ENCODE data around the gene PFKP. TPM values are rescaled to one million over a fixed set of nuclear protein-coding genes. Genes with fewer than 3 reads are reported as not detected.

The PFKP gene
- total RNA-seq, 1 donor from 2014 or later: 196 TPM

DNA sequence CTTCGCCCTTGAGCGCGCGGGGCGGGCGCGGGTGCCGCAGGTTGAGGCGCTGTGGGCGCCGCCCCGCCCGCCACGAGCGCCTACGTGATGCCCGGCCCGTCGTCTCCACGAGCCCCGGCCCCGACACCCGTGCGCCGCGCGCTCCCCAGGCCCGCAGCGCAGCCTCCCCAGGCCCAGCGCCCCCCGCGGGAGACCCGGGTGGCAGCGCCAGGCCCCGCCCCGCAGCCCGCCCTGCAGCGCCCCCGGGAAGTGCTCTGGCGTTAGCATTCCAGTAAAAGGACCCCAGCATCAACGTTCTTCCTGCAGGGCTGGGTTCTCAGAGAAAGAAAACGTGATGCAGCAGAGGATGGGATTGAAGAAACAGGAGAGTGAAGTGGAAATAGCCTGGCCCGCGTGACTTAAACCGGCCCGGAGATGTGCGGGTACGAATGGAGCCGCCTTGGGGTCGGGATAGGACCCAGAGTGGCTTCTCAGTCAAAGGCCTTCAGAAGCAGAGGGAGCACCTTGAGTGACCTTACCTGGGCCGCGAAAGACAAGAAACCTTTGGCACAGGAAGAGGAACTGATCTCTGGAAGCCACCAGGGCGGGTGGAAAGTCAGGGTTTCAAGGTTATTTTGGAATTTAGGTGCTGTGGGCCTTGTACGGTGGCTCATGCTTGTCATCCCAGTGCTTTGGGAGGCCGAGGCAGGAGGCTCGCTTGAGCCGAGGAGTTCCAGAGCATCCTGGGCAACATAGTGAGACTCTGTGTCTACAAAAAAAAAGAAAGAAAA, 1.8 kb downstream of the PFKP start:
- no peak for FAIRE-seq
- TF ChIP-seq, protein P1, sequence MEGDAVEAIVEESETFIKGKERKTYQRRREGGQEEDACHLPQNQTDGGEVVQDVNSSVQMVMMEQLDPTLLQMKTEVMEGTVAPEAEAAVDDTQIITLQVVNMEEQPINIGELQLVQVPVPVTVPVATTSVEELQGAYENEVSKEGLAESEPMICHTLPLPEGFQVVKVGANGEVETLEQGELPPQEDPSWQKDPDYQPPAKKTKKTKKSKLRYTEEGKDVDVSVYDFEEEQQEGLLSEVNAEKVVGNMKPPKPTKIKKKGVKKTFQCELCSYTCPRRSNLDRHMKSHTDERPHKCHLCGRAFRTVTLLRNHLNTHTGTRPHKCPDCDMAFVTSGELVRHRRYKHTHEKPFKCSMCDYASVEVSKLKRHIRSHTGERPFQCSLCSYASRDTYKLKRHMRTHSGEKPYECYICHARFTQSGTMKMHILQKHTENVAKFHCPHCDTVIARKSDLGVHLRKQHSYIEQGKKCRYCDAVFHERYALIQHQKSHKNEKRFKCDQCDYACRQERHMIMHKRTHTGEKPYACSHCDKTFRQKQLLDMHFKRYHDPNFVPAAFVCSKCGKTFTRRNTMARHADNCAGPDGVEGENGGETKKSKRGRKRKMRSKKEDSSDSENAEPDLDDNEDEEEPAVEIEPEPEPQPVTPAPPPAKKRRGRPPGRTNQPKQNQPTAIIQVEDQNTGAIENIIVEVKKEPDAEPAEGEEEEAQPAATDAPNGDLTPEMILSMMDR (IDR thresholded peaks at IDR 0.05; ENCODE audit: insufficient read depth, low read length, severe bottlenecking): no peak

DNA sequence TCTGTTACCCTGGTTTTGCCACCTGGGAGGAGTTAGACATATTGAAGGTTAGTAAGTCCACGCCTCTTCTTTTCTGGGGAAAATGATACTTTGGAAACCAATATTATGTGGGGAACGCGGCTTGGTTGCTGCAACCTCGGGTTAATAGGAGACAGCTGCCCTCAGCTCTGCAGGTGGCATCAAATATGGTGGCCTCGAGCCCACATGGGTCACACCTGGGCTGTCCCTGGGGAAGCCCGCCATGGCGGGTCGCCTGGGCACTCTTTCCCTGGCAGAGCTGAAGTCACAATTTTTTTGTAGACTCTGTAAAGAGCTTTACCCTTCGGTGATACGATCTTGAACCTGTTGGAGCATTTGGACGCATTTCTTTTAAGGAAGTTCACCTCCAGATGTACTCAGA, 2.5 kb downstream of the PFKP start:
- H3K4me3 ChIP-seq (ENCODE audit: low read depth, low read length): no peak overlapping the region
- TF ChIP-seq, protein P1 (IDR thresholded peaks at IDR 0.05; ENCODE audit: insufficient read depth, low read length, severe bottlenecking): no peak
- DNase-seq (ENCODE audit: low read depth) (no peak), FAIRE-seq (no peak)
- H3K27me3 ChIP-seq (ENCODE audit: control insufficient read depth, insufficient read depth, low read length): no peaks in the 10 kb centered on the region
- H3K36me3 ChIP-seq (ENCODE audit: control insufficient read depth, insufficient read depth, low read length): peaks cover 9% of the 10 kb centered on the region

More for the DNA sequence above, 1.8 kb downstream of the PFKP start:
- Histone ChIP-seq H3K4me3 (ENCODE audit: low read depth, low read length) (peak overlapping the region; percentile 84), H3K36me3 (ENCODE audit: control insufficient read depth, insufficient read depth, low read length) (peaks cover 9% of the 10 kb centered on the region), H3K27me3 (ENCODE audit: control insufficient read depth, insufficient read depth, low read length) (no peaks in the 10 kb centered on the region)
- DNase-seq (ENCODE audit: low read depth): no peak

DNA sequence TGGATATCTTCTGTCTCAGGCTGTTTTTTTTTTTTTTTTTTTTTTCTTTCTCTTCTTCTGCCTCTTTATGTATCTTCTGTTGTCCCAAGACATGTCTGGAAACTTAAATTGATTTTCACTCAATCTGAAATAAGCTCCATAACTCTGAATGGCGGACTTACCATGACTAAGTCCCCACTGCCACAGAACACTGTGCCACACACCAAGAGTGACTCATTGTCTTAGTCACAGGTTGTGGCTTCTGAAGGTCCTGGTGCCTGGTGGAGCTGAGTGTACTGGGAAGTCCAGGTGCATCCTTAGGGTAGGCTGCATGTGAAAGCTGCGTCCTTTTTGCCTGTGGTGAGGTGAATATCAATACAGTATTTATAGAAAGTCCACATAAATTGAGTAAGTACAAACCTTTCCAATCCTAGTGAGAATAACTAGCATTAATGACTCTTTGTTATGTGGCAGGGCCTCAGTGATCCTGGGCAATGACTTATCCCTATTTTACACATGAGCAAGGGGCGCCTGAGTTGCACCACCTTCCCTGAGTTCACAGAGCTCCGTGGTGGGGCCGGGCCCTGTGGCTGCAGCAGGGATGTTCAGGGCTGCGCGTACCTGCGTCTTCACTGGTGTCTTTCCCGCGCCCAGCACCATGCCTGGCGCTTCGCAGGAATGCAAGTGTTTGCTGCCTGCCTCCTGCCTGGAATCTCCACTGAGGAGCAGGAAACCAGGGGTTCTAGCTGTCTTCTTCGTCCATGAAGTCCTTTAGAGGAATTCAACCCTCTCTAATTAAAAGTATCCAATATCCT, 4.3 kb downstream of the PFKP start:
- FAIRE-seq (no peak), DNase-seq (ENCODE audit: low read depth) (peak; percentile 96)
- TF ChIP-seq, protein P1 (IDR thresholded peaks at IDR 0.05; ENCODE audit: insufficient read depth, low read length, severe bottlenecking): no peak
- Histone ChIP-seq H3K4me3 (ENCODE audit: low read depth, low read length) (no peak overlapping the region), H3K27me3 (ENCODE audit: control insufficient read depth, insufficient read depth, low read length) (no peaks in the 10 kb centered on the region), H3K36me3 (ENCODE audit: control insufficient read depth, insufficient read depth, low read length) (peaks cover 10% of the 10 kb centered on the region)

DNA sequence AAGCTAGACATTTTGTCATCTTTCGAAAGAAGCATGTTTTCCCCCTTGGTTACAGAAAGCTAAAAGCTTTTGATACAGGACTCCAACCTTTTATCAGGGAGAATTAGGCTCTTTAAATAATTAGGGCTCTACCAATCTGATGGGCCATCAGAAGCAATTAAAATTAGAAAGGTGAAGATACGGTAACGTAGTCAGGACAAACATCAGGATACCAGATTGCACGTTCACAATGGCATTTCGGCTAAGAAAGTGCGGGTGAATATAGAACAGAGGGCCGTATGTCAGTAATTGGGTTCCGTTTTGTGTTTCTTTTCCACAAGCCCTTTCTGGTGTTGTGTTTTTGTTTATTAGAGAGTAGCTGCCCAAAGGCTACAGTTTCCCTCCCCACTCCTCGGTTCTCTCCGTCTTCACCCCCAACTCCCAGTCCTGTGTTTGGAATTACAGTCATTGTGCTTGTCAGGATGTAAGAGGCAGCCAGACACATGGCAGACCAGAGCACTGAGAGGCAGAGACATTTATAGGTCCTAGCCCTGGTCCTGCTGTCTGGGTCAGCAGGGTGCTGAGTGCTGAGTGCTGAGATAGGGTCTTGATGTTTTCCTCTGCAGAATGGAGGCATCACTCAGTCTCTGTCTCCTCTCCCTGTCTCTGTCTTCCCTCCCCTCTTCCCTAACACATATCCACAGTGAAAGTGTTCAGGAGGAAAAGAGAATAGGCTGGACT, 5.5 kb downstream of the PFKP start:
- no peak for FAIRE-seq
- TF ChIP-seq, protein P1 (IDR thresholded peaks at IDR 0.05; ENCODE audit: insufficient read depth, low read length, severe bottlenecking): no peak
- no peaks in the 10 kb centered on the region for H3K27me3 ChIP-seq (ENCODE audit: control insufficient read depth, insufficient read depth, low read length)
- DNase-seq (ENCODE audit: low read depth): no peak
- H3K4me3 ChIP-seq (ENCODE audit: low read depth, low read length): no peak overlapping the region
- H3K36me3 ChIP-seq (ENCODE audit: control insufficient read depth, insufficient read depth, low read length): peaks cover 10% of the 10 kb centered on the region

DNA sequence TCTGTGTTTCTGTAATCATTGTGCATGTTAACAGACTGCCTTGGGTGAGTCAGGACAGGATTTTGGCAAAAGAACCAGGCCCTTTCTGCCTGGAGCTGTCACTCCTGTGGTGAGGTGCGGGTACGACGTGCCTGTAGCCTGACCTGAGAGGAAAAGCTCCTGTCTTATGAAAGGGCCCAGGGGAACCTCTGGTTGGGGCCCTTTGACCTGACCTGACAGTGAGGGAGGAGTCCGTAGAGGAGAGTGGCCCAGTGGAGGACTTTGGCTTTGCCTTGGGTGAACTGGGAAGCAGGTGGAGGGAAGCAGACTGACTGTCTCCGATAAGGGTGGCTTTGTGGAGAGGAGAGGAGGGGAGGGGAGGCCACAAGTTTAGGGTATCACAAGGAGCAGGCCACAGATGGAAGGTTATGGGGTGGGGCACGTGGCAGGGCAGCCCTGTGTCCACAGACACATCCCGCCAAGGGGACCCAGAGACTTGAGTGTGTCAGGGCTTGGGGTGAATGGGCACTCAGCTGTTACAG, 6.9 kb downstream of the PFKP start:
- DNase-seq (ENCODE audit: low read depth): peak; percentile 34
- H3K36me3 ChIP-seq (ENCODE audit: control insufficient read depth, insufficient read depth, low read length): peaks cover 10% of the 10 kb centered on the region
- no peak overlapping the region for H3K4me3 ChIP-seq (ENCODE audit: low read depth, low read length)
- TF ChIP-seq, protein P1 (IDR thresholded peaks at IDR 0.05; ENCODE audit: insufficient read depth, low read length, severe bottlenecking): no peak
- no peak for FAIRE-seq
- no peaks in the 10 kb centered on the region for H3K27me3 ChIP-seq (ENCODE audit: control insufficient read depth, insufficient read depth, low read length)
